ENCODE data around the gene ARSA. TPM values are rescaled to one million over a fixed set of nuclear protein-coding genes. Genes with fewer than 3 reads are reported as not detected.
"Not testable (repeated sequence)": the region's sequence is repeated elsewhere in the genome, so short reads cannot be mapped to it uniquely, and the experiment has no call there.

The ARSA gene
- total and polyA plus RNA-seq, 7 donors: 10.8 to 56.9 (median 24.8) TPM

- intact Hi-C loops (cut with DNase I): no loop called here
- no peak overlapping the region for H3K4me3 ChIP-seq
- H3K27ac ChIP-seq: peak overlapping the region in 1 of 4 donors; percentile 4
- peak; percentile 64 for DNase-seq
- TF ChIP-seq POLR2A (IDR thresholded peaks at IDR 0.05) (no peak), POLR2AphosphoS5 (IDR thresholded peaks at IDR 0.05) (no peak), EP300 (IDR thresholded peaks at IDR 0.05) (no peak)
- TF ChIP-seq, protein P1, sequence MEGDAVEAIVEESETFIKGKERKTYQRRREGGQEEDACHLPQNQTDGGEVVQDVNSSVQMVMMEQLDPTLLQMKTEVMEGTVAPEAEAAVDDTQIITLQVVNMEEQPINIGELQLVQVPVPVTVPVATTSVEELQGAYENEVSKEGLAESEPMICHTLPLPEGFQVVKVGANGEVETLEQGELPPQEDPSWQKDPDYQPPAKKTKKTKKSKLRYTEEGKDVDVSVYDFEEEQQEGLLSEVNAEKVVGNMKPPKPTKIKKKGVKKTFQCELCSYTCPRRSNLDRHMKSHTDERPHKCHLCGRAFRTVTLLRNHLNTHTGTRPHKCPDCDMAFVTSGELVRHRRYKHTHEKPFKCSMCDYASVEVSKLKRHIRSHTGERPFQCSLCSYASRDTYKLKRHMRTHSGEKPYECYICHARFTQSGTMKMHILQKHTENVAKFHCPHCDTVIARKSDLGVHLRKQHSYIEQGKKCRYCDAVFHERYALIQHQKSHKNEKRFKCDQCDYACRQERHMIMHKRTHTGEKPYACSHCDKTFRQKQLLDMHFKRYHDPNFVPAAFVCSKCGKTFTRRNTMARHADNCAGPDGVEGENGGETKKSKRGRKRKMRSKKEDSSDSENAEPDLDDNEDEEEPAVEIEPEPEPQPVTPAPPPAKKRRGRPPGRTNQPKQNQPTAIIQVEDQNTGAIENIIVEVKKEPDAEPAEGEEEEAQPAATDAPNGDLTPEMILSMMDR (IDR thresholded peaks at IDR 0.05): no peak
- H3K27me3 ChIP-seq: peaks cover 0 to 53% (median 16%) of the 10 kb centered on the region in 3 donors
- WGBS, 2 donors: 27 to 32% methylated on average over 17 of the region's 17 CpGs
- peaks cover 0 to 11% (median 2%) of the 10 kb centered on the region in 4 donors for H3K4me1 ChIP-seq
- no peaks in the 10 kb centered on the region for H3K9me3 ChIP-seq
- H3K36me3 ChIP-seq: no peaks in the 10 kb centered on the region
Measured at GRCh38 chr22:50641696-50642607, 14.0 kb upstream of the ARSA start.

DNA sequence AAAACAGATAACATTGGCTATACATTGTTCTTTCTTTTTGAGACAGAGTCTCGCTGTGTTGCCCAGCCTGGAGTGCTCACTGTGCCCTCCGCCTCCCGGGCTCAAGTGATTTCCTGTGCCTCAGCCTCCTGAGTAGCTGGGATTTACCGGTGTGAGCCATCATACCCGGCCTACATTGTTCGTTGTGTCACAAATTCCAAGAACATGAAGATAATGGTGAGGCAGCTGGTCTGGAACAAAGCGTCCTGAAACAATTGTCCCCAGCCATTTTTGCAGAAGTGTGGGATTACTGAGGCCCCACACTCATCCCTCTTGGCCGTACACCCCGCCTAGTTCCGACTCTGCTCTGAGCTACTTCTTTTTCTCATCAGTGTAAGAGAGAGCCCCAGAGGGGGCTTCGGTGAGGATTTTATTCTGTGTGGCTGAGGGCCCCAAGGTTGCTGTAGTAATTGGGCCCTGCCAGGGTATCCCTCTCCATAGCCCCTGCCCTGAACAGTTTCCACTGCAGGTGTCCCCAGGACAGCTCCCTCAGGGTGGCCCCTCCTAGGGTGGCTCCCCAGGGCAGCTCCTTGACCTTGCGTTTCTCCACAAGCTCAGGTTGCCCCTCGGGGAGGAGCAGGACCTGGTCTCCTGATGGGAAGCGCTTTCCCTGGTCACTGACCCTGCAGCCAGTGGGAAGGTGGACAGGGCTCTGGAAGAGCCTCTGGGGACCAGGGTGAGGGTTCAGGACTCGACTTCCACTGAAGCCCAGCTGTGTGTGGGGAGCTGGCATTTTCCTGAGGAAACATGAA is 13.1 kb upstream of the ARSA start:
- DNase-seq: no peak
- Histone ChIP-seq H3K9me3 (no peaks in the 10 kb centered on the region), H3K4me1 (peaks cover 0 to 11% (median 2%) of the 10 kb centered on the region in 4 donors), H3K27me3 (peaks cover 0 to 48% (median 13%) of the 10 kb centered on the region in 3 donors), H3K36me3 (no peaks in the 10 kb centered on the region), H3K27ac (peak overlapping the region in 1 of 4 donors; percentile 4), H3K4me3 (no peak overlapping the region)
- intact Hi-C loops (cut with DNase I): no loop called here
- WGBS, 2 donors: 85 to 87% methylated on average over 15 of the region's 15 CpGs
- TF ChIP-seq POLR2A (IDR thresholded peaks at IDR 0.05) (no peak), EP300 (IDR thresholded peaks at IDR 0.05) (peak in 1 of 4 donors; percentile 18)

DNA sequence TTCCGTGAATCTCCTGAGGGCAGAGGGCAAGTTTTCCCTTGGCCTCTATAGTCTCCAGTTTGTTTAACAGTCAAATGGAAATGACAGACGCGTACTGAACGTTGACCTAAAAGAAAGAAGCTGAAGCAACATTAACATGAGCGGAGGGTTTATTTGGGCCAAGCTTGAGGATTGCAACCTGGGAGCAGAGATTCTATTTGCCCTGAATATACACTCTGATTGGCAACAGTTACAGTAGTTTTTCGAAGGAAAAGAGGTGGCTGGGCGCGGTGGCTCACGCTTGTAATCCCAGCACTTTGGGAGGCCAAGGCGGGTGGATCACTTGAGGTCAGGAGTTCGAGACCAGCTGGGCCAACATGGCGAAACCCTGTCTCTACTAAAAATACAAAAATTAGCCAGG is 12.3 kb upstream of the ARSA start:
- H3K4me3 ChIP-seq; DNase-seq; H3K9me3 ChIP-seq; intact Hi-C loops (cut with DNase I); H3K27ac ChIP-seq; H3K36me3 ChIP-seq: not testable (repeated sequence)
- Histone ChIP-seq H3K27me3 (peaks cover 0 to 41% (median 11%) of the 10 kb centered on the region in 3 donors), H3K4me1 (peaks cover 0 to 11% (median 2%) of the 10 kb centered on the region in 4 donors)
- WGBS, 2 donors: 92 to 95% methylated on average over 12 of the region's 12 CpGs

DNA sequence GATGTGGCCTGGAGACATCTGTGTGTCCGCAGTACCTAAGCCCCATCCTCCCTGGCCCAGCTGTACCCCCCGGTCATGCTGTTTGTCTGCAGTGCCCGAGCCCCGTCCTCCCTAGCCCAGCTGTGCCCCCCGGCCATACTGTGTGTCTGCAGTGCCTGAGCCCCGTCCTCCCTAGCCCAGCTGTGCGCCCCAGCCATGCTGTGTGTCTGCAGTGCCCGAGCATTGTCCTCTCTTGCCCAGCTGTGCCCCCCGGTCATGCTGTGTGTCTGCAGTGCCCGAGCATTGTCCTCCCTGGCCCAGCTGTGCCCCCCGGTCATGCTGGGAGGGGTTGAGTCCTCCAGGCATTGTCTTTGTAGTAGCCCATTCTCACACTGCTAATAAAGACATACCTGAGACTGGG is 7.6 kb upstream of the ARSA start:
- WGBS, 2 donors: 95 to 96% methylated on average over 11 of the region's 11 CpGs
- no peak for DNase-seq
- intact Hi-C loops (cut with DNase I): no loop called here

DNA sequence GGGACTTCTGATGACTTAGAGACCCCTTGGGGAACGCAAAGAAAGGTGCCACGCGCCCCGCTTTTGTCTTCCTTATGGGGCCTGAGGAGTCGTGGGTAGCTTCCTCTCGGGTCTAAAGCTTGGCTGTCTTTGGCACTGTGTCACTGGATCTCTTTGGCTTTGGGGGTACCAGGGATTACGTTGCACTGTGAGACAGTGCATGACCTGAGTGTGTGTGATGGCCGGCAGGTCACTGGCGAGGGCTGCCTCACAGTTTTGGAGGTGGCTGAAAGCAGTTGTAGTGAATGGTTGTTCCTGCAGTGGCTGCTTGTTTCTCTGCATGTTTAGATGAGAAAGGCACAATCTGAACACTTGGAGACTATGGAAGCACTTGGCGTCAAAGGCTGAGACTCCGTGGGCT is 5.8 kb upstream of the ARSA start:
- H3K27me3 ChIP-seq: no peaks in the 10 kb centered on the region
- H3K36me3 ChIP-seq: no peaks in the 10 kb centered on the region
- DNase-seq: no peak
- TF ChIP-seq, protein P1 (IDR thresholded peaks at IDR 0.05): no peak
- TF ChIP-seq POLR2AphosphoS5 (IDR thresholded peaks at IDR 0.05): no peak
- TF ChIP-seq POLR2A (IDR thresholded peaks at IDR 0.05): no peak
- no peak for TF ChIP-seq EP300 (IDR thresholded peaks at IDR 0.05)
- H3K9me3 ChIP-seq: no peaks in the 10 kb centered on the region
- no peak overlapping the region for H3K27ac ChIP-seq
- peaks cover 0 to 3% (median 3%) of the 10 kb centered on the region in 4 donors for H3K4me1 ChIP-seq
- 91 to 92% methylated on average over 11 of the region's 11 CpGs for WGBS, 2 donors
- intact Hi-C loops (cut with DNase I): no loop called here
- H3K4me3 ChIP-seq: no peak overlapping the region

More for the DNA sequence above, 7.6 kb upstream of the ARSA start:
- Histone ChIP-seq H3K27me3 (no peaks in the 10 kb centered on the region), H3K4me3 (no peak overlapping the region), H3K9me3 (no peaks in the 10 kb centered on the region), H3K36me3 (no peaks in the 10 kb centered on the region), H3K27ac (no peak overlapping the region), H3K4me1 (no peaks in the 10 kb centered on the region)
- TF ChIP-seq POLR2AphosphoS5 (IDR thresholded peaks at IDR 0.05) (no peak), EP300 (IDR thresholded peaks at IDR 0.05) (no peak), POLR2A (IDR thresholded peaks at IDR 0.05) (no peak)
- TF ChIP-seq, protein P1 (IDR thresholded peaks at IDR 0.05): no peak

Data from sigmoid colon (tissue), 7 donors.